ENCODE results near the gene CLDN19. TPM values are rescaled to one million over a fixed set of nuclear protein-coding genes. Genes with fewer than 3 reads are reported as not detected.
"Not testable (repeated sequence)": the region's sequence is repeated elsewhere in the genome, so short reads cannot be mapped to it uniquely, and the experiment has no call there.

The CLDN19 gene
- total RNA-seq, 1 experiment from 2014 or later = not detected

DNA sequence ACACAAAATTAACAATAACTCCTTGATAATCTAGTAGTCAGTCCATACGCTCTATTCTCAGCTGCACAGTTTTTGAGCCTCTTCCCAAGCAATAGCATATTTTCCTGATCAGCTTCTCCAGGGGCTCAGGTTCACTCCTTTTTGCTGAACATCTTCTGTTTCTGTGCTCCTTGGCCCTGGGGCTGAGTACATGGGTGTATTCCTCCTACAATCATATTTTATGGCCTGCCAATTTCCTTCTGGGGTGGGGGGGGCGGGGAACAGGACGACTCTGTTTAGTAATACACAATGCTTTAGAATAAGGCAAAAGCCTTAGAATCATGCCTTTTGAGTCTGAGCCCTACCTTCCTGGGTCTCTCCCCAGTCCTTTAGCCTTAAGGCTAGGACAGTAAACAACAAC is 8.5 kb downstream of the CLDN19 start:
- POLR2A ChIA-PET (ENCODE audit: low non-redundant PET) = no interaction called here
- Histone ChIP-seq H3K9me3 (ENCODE audit: low read depth, low read length, poor library complexity, severe bottlenecking) (no peaks in the 10 kb centered on the region), H3K27ac (ENCODE audit: low read depth, low read length, poor library complexity, severe bottlenecking) (no peak overlapping the region), H3K4me1 (ENCODE audit: insufficient read depth, low read length, poor library complexity, severe bottlenecking) (peaks cover 9% of the 10 kb centered on the region), H3K36me3 (ENCODE audit: insufficient read depth, low read length, poor library complexity, severe bottlenecking) (no peaks in the 10 kb centered on the region), H3K27me3 (replicated peaks; ENCODE audit: insufficient read depth, low read depth, low read length, poor library complexity) (no peaks in the 10 kb centered on the region), H3K4me3 (ENCODE audit: low read depth, low read length, poor library complexity, severe bottlenecking) (no peak overlapping the region)
- DNase-seq (ENCODE audit: low spot score) = no peak
- TF ChIP-seq, protein P1, sequence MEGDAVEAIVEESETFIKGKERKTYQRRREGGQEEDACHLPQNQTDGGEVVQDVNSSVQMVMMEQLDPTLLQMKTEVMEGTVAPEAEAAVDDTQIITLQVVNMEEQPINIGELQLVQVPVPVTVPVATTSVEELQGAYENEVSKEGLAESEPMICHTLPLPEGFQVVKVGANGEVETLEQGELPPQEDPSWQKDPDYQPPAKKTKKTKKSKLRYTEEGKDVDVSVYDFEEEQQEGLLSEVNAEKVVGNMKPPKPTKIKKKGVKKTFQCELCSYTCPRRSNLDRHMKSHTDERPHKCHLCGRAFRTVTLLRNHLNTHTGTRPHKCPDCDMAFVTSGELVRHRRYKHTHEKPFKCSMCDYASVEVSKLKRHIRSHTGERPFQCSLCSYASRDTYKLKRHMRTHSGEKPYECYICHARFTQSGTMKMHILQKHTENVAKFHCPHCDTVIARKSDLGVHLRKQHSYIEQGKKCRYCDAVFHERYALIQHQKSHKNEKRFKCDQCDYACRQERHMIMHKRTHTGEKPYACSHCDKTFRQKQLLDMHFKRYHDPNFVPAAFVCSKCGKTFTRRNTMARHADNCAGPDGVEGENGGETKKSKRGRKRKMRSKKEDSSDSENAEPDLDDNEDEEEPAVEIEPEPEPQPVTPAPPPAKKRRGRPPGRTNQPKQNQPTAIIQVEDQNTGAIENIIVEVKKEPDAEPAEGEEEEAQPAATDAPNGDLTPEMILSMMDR (conservative IDR thresholded peaks at IDR 0.05; ENCODE audit: low read depth, low read length) = no peak
- TF ChIP-seq EZH2 (IDR thresholded peaks at IDR 0.05; ENCODE audit: borderline replicate concordance, low read depth, low read length, poor library complexity, severe bottlenecking) = no peak
- BruUV-seq (replicated peaks) = no TSS peak
- CTCF ChIA-PET = no interaction called here
- intact Hi-C loops (cut with micrococcal nuclease; ENCODE audit: unreplicated experiment) = no loop called here

DNA sequence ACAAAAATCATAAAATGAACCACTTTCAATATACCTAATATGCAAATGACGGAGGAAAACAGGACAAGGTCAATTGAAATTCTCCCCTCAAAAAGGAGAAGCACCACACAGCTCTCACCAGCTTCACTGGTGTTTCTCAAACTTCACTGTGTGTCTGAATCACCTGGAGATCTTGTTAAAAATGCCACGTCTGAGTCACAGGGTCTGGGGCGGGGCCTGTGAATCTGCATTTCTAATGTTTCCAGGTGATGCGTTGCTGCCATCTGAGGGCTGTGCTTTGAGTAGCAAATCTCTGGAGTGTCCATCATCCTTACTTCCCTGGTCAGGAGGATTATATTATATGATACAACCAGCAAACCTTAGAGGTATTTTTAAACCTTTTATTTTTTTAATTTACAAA is 9.0 kb downstream of the CLDN19 start:
- TF ChIP-seq, protein P1 (conservative IDR thresholded peaks at IDR 0.05; ENCODE audit: low read depth, low read length) = peak; percentile 28; the same call in 1 of the 2 replicates
- no peak for TF ChIP-seq EZH2 (IDR thresholded peaks at IDR 0.05; ENCODE audit: borderline replicate concordance, low read depth, low read length, poor library complexity, severe bottlenecking)
- peaks cover 9% of the 10 kb centered on the region for H3K4me1 ChIP-seq (ENCODE audit: insufficient read depth, low read length, poor library complexity, severe bottlenecking)
- DNase-seq (ENCODE audit: low spot score) = no peak
- intact Hi-C loops (cut with micrococcal nuclease; ENCODE audit: unreplicated experiment) = no loop called here
- H3K27ac ChIP-seq (ENCODE audit: low read depth, low read length, poor library complexity, severe bottlenecking) = no peak overlapping the region
- H3K36me3 ChIP-seq (ENCODE audit: insufficient read depth, low read length, poor library complexity, severe bottlenecking) = no peaks in the 10 kb centered on the region
- ChIA-PET POLR2A (ENCODE audit: low non-redundant PET) (no interaction called here), CTCF (no interaction called here)
- no peaks in the 10 kb centered on the region for H3K27me3 ChIP-seq (replicated peaks; ENCODE audit: insufficient read depth, low read depth, low read length, poor library complexity)
- no peaks in the 10 kb centered on the region for H3K9me3 ChIP-seq (ENCODE audit: low read depth, low read length, poor library complexity, severe bottlenecking)
- H3K4me3 ChIP-seq (ENCODE audit: low read depth, low read length, poor library complexity, severe bottlenecking) = no peak overlapping the region
- no TSS peak for BruUV-seq (replicated peaks)

DNA sequence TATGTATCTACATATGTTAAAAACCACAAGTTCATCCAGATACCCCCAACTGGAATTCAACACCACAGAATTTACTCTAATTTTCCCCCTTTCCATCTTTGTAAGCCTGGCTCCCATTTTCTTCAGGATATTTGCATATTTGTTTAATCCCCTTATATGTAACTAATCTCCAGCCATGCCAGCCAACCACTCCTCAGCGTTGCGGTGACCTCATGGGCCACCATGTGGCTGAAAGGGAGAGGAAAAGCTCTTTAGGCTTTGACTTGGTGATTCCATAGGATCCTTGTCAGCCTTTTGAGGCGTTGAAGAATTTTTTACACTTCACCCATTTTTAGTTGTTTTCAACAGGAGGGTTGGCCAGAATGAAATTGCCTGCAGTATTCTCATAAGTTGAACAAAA is 10.0 kb downstream of the CLDN19 start:
- Histone ChIP-seq H3K36me3 (ENCODE audit: insufficient read depth, low read length, poor library complexity, severe bottlenecking) (no peaks in the 10 kb centered on the region), H3K27me3 (replicated peaks; ENCODE audit: insufficient read depth, low read depth, low read length, poor library complexity) (no peaks in the 10 kb centered on the region), H3K9me3 (ENCODE audit: low read depth, low read length, poor library complexity, severe bottlenecking) (no peaks in the 10 kb centered on the region), H3K4me3 (ENCODE audit: low read depth, low read length, poor library complexity, severe bottlenecking) (no peak overlapping the region), H3K27ac (ENCODE audit: low read depth, low read length, poor library complexity, severe bottlenecking) (no peak overlapping the region), H3K4me1 (ENCODE audit: insufficient read depth, low read length, poor library complexity, severe bottlenecking) (peaks cover 9% of the 10 kb centered on the region)
- DNase-seq (ENCODE audit: low spot score) = peak; percentile 84
- POLR2A ChIA-PET (ENCODE audit: low non-redundant PET) = no interaction called here
- intact Hi-C loops (cut with micrococcal nuclease; ENCODE audit: unreplicated experiment) = no loop called here
- TF ChIP-seq EZH2 (IDR thresholded peaks at IDR 0.05; ENCODE audit: borderline replicate concordance, low read depth, low read length, poor library complexity, severe bottlenecking) = no peak
- TF ChIP-seq, protein P1 (conservative IDR thresholded peaks at IDR 0.05; ENCODE audit: low read depth, low read length) = peak; percentile 22; the same call in 1 of the 2 replicates
- CTCF ChIA-PET = interaction anchor here (0.8 kb wide), 1 partner anchor 251 kb away, joined by 9 read pairs; no protein-coding TSS in a partner anchor
- no TSS peak for BruUV-seq (replicated peaks)

DNA sequence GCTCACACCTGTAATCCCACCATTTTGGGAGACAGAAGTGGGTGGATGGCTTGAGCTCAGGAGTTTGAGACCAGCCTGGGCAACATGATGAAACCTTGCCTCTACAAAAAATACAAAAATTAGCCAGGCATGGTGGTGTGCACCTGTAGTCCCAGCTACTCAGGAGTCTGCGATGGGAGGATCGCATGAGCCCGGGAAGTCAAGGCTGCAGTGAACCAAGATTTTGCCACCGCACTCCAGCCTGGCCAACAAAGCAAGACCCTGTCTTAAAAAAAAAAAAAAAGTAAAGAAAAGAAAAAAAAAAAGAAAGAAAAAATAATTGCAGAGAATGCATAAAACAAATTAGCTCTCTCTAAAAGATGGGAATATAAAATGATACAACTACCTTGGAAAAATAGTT is 14.2 kb downstream of the CLDN19 start:
- intact Hi-C loops (cut with micrococcal nuclease; ENCODE audit: unreplicated experiment); H3K36me3 ChIP-seq (ENCODE audit: insufficient read depth, low read length, poor library complexity, severe bottlenecking); CTCF ChIA-PET; H3K9me3 ChIP-seq (ENCODE audit: low read depth, low read length, poor library complexity, severe bottlenecking); H3K4me3 ChIP-seq (ENCODE audit: low read depth, low read length, poor library complexity, severe bottlenecking); POLR2A ChIA-PET (ENCODE audit: low non-redundant PET); H3K27me3 ChIP-seq (replicated peaks; ENCODE audit: insufficient read depth, low read depth, low read length, poor library complexity); DNase-seq (ENCODE audit: low spot score); BruUV-seq (replicated peaks); H3K27ac ChIP-seq (ENCODE audit: low read depth, low read length, poor library complexity, severe bottlenecking); H3K4me1 ChIP-seq (ENCODE audit: insufficient read depth, low read length, poor library complexity, severe bottlenecking): not testable (repeated sequence)
